Thymus (tissue), 11 donors: ENCODE data around the gene ZNF785. TPM values are rescaled to one million over a fixed set of nuclear protein-coding genes. Genes with fewer than 3 reads are reported as not detected.

Experiments
- DNase-seq, 9 donors: peaks; one replicate each; pipeline ENCODE4 v3.0.0-alpha.2; 2013; ENCODE audit warnings: low spot score in 9 of 9, low read depth in 6 of 9, missing footprints in 1 of 9
- H3K27ac ChIP-seq, 2 donors: one replicate each; pipeline ENCODE4 v1.5.1; 2013; ENCODE audit warnings: control low read depth in 1 of 2, low read depth in 1 of 2, low read length in 1 of 2, mild to moderate bottlenecking in 1 of 2, moderate library complexity in 1 of 2
- H3K27me3 ChIP-seq, 2 donors: one replicate each; pipeline ENCODE4 v1.5.1; 2013; ENCODE audit warnings: low read length in 1 of 2; ENCODE audit not compliant: control insufficient read depth in 2 of 2, insufficient read depth in 1 of 2
- H3K36me3 ChIP-seq, 2 donors: one replicate each; pipeline ENCODE4 v1.5.1; 2013; ENCODE audit warnings: low read length in 1 of 2, mild to moderate bottlenecking in 1 of 2, moderate library complexity in 1 of 2; ENCODE audit not compliant: control insufficient read depth in 2 of 2, insufficient read depth in 2 of 2
- H3K4me1 ChIP-seq, 2 donors: one replicate each; pipeline ENCODE4 v1.5.1; 2013; ENCODE audit warnings: low read length in 2 of 2; ENCODE audit not compliant: control insufficient read depth in 2 of 2, insufficient read depth in 2 of 2
- H3K4me3 ChIP-seq, 2 donors: one replicate each; pipeline ENCODE4 v1.5.1; 2013; ENCODE audit warnings: low read length in 2 of 2, control low read depth in 1 of 2, mild to moderate bottlenecking in 1 of 2
- H3K9me3 ChIP-seq, 2 donors: one replicate each; pipeline ENCODE4 v1.5.1; 2013; ENCODE audit warnings: low read length in 1 of 2, mild to moderate bottlenecking in 1 of 2; ENCODE audit not compliant: control insufficient read depth in 2 of 2, insufficient read depth in 1 of 2
- WGBS: extraction: QIAGEN DNeasy Blood & Tissue Kit; methylation state at CpG from one replicate; pipeline ENCODE4 v1.1.7; 2013; 5-methylcytosine and 5-hydroxymethylcytosine counted together
- polyA plus RNA-seq: library from polyadenylated mRNA; stranded (reverse); fragments of 200-250 nt; gene quantifications from one replicate; pipeline ENCODE4 v1.2.3, GENCODE V29; 2013
- total RNA-seq: library from RNA; stranded (reverse); fragments of 120-200 nt; gene quantifications from one replicate; pipeline ENCODE4 v1.2.4, GENCODE V29; 2013
- donor health status: healthy.

Gene ZNF785
- total and polyA plus RNA-seq, 2 donors = 5.0 to 7.8 TPM

DNA sequence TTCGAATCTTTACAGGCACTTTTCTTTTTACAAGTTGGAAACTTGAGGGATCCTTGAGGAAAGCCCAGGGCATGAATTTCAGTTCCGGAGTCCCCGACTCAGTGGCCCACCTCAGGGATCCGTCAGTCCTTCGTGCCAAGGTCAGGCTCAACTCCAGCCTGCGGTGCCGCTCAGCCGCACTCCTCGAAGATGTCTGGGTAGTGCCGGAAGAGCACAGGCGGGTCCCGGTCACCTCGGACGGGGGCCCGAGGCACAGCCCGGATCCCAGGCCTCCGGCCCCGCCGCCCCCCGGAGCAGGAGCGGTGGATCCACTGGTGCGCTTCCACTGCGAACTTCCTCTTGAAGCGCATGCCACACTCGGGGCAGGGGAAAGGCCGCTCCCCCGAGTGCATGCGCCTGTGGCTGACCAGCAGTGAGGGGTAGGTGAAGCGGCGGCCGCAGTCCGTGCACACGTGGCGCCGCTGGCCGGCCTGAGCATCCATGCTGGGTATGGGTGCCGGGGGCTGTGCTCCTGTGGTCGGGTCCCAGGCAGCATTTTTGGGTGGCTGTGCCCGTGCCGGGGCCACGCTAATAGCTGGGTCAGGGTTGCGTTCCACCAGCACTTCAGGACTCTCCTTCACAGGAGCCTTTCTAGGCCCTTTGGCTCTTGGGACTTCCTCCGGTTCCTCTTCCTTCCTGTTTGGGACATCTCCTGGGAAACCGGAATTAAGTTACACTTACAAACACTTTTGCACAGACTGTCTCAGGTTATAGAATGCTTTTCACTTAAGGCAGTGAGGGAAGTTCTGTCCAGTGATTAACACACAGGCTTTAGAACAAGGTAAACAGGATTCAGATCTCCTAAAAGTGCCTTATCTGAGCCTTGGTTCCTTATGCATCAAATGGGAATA is 15.5 kb downstream of the ZNF785 start:
- peak overlapping the region; percentile 4 to 25 for H3K27ac ChIP-seq
- H3K27me3 ChIP-seq = no peaks in the 10 kb centered on the region
- H3K4me3 ChIP-seq = no peak overlapping the region
- H3K9me3 ChIP-seq = no peaks in the 10 kb centered on the region
- DNase-seq = peak in 1 of 9 donors; percentile 19
- 96% methylated on average over 44 of the region's 44 CpGs for WGBS
- peaks cover 0 to 4% of the 10 kb centered on the region in 2 donors for H3K36me3 ChIP-seq
- H3K4me1 ChIP-seq = peaks cover 30 to 73% of the 10 kb centered on the region in 2 donors

DNA sequence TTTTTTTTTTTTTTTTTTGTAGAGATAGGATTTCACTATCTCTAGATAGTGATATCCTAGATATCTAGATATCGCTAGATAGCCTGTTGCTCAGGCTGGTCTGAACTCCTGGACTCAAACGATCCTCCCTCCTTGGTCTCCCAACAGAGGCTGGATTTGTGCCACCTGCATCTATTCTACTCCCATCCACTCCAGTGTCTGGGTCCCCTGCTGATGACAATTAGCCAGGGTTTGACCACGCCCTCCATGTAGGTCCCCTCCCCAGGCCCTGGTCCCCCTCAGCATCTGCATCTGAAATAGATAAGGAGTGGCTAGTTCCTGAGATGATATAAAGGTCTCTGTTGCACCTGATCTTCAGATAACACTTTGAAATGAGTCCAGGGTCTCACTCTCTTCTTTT is 16.2 kb downstream of the ZNF785 start:
- Histone ChIP-seq H3K9me3 (no peaks in the 10 kb centered on the region), H3K27ac (peak overlapping the region; percentile 93 to 98), H3K4me3 (no peak overlapping the region), H3K4me1 (peaks cover 30 to 73% of the 10 kb centered on the region in 2 donors), H3K27me3 (no peaks in the 10 kb centered on the region), H3K36me3 (peaks cover 0 to 4% of the 10 kb centered on the region in 2 donors)
- no peak for DNase-seq
- 96% methylated on average over 3 of the region's 3 CpGs for WGBS

DNA sequence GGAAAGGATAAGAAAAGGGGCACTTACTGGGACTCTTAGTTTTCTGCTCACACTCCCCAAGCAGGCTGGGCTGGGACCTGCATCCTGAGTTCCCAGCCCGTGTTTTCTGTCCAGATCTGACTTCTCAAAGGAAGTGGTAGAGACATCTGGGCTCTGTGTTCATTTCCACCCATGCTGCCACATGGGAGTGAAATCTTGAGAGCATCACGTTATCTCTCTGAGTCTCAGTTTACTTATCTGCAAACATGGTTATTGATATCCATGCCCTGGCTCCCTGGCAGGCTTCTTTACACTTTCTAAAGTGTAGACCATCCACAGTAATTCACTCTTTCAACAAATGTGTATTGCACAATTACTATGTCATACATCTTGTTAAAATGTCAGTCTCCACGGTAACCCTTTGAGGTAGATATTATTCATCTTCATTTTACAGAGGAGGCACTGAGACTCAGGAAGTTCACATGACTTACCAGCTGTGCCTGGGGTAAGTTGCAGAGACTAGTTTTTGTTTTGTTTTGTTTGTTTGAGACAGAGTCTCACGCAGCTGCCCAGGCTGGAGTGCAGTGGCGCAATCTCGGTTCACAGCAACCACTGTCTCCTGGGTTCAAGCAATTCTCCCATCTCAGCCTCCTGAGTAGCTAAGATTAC is 17.4 kb downstream of the ZNF785 start:
- peak in 6 of 9 donors; percentile 72 to 91 (median 78) for DNase-seq
- Histone ChIP-seq H3K36me3 (peaks cover 0 to 4% of the 10 kb centered on the region in 2 donors), H3K27ac (peak overlapping the region; percentile 93 to 98), H3K9me3 (no peaks in the 10 kb centered on the region), H3K4me3 (peak overlapping the region in 1 of 2 donors; percentile 16), H3K4me1 (peaks cover 28 to 69% of the 10 kb centered on the region in 2 donors), H3K27me3 (no peaks in the 10 kb centered on the region)
- 8% methylated on average over 6 of the region's 6 CpGs for WGBS

DNA sequence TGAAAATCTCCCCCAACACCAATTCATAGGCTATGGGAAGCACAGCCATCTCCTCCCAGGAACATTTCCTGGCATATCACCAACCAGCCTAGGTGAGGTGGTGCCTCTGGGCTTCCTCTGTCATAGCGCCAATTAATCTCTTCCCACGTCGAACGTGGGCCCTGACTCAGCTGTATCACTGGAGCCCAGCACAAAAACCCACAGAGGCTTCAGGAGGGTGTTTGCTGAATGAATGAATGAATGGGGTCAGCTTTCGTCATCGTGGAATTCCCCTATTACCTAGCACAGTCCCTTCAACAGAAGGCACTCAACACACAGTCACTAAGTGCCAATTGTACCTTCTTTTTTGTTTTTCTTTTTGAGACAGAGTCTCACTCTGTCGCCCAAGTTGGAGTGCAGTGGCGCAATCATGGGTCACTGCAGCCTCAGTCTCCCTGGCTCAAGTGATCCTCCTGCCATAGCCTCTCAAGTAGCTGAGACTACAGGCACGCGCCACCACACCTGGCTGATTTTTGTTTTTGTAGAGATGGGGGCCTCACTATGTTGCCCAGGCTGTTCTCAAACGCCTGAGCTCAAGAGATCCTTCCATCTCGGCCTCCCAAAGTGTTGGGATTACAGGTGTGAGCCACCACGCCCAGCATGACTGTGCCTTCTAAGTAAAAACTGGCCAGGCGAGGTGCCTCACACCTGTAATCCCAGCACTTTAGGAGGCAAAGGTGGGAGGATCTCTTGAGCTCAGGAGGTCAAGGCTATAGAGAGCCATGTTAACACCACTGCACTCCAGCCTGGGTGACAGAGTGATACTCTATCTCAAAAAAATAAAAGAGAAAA is 18.1 kb downstream of the ZNF785 start:
- H3K4me1 ChIP-seq = peaks cover 27 to 62% of the 10 kb centered on the region in 2 donors
- no peak overlapping the region for H3K4me3 ChIP-seq
- no peaks in the 10 kb centered on the region for H3K27me3 ChIP-seq
- 87% methylated on average over 14 of the region's 14 CpGs for WGBS
- H3K36me3 ChIP-seq = peaks cover 0 to 4% of the 10 kb centered on the region in 2 donors
- DNase-seq = peak in 1 of 9 donors; percentile 23
- no peaks in the 10 kb centered on the region for H3K9me3 ChIP-seq
- H3K27ac ChIP-seq = peak overlapping the region; percentile 93 to 98

DNA sequence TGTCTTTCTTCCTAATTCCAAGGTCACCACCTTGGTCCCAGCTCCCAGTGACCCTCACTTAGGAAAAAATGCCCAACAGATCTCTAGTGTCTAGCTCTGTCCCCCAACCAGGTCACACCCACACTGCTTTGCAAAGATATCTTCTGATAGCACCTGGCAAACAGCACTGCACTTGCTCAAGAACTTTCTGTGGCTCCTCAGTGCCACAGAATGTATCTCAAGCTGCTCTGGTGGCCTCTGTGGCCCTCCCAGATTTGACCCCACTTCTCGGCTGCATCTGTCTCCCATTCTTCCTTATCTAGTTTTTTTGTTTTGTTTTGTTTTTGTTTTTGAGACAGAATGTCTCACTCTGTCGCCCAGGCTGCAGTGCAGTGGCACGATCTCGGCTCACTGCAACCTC is 19.0 kb downstream of the ZNF785 start:
- no peaks in the 10 kb centered on the region for H3K9me3 ChIP-seq
- H3K27ac ChIP-seq = no peak overlapping the region
- H3K4me1 ChIP-seq = peaks cover 28 to 60% of the 10 kb centered on the region in 2 donors
- no peak overlapping the region for H3K4me3 ChIP-seq
- peaks cover 0 to 4% of the 10 kb centered on the region in 2 donors for H3K36me3 ChIP-seq
- WGBS = 98% methylated on average over 4 of the region's 4 CpGs
- no peak for DNase-seq
- H3K27me3 ChIP-seq = peaks cover 0 to under 1% of the 10 kb centered on the region in 2 donors

DNA sequence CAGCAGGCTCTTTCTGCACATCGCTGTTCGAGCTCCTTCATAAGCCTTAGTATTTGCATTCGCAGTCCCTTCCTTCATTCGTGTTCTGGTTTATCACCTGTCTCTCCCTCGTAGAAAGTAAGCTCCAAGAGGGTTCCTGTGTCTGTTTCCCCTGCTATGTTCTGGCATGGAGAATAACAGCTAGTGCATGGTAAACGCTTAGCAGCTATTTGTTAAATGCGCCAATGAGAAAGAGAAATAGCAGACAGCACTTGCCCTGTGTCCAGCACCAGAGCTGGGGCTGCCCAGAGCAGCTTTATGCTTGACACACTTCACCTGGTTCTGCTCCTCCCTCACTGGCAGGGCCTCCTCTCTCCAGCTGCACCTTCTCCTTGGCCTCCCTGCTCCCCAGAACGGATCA is 19.5 kb downstream of the ZNF785 start:
- Histone ChIP-seq H3K36me3 (peaks cover 0 to 4% of the 10 kb centered on the region in 2 donors), H3K27ac (no peak overlapping the region), H3K27me3 (peaks cover 0 to 6% of the 10 kb centered on the region in 2 donors), H3K9me3 (no peaks in the 10 kb centered on the region), H3K4me3 (no peak overlapping the region), H3K4me1 (peaks cover 33 to 64% of the 10 kb centered on the region in 2 donors)
- DNase-seq = no peak
- WGBS = 90% methylated on average over 8 of the region's 8 CpGs

DNA sequence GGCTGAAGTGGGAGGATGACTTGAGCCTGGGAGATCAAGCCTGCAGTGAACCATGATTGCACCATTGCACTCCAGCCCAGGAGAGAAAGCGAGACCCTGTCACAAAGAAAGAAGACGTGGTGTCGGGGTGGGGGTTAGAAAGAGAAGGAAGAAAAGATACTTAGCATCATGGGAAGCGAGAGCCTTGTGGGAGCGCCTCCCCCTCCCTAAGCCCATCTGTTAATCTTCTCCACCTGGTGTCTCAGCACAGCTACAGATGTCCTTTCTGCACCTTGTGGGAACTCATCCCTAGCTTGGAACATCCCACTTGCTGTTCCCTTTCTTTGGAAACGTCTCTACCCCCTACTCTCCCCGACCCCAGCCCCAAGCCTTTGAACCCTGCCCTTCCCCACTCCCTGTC is 20.0 kb downstream of the ZNF785 start:
- H3K4me1 ChIP-seq = peaks cover 29 to 62% of the 10 kb centered on the region in 2 donors
- no peak overlapping the region for H3K27ac ChIP-seq
- no peak for DNase-seq
- no peak overlapping the region for H3K4me3 ChIP-seq
- peaks cover 0 to 7% of the 10 kb centered on the region in 2 donors for H3K27me3 ChIP-seq
- 85% methylated on average over 7 of the region's 7 CpGs for WGBS
- H3K9me3 ChIP-seq = no peaks in the 10 kb centered on the region
- peaks cover 0 to 4% of the 10 kb centered on the region in 2 donors for H3K36me3 ChIP-seq

DNA sequence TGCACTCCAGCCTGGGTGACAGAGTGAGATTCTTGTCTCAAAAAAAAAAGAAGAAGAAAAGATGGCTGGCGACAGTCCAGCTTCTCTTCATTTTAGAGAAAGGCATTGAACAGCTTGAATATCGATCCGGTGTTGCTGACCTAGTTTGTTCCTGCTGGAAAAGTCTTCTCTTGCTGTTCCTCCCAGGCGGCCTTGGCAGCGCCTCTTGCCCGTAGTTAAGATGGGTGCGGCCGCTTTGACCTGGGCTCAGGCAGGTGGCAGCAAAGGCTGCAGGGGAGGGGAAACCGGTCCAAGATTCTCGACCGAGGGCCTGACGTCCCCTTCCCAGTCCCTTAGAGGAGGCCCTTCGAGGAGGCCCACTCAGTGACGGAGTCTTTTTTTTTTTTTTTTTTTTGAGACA is 23.5 kb downstream of the ZNF785 start:
- peaks cover 12 to 41% of the 10 kb centered on the region in 2 donors for H3K4me1 ChIP-seq

More for the DNA sequence above, 23.5 kb downstream of the ZNF785 start:
- Histone ChIP-seq H3K27me3 (peaks cover 0 to 9% of the 10 kb centered on the region in 2 donors), H3K9me3 (peaks cover 0 to 5% of the 10 kb centered on the region in 2 donors), H3K4me3 (no peak overlapping the region), H3K27ac (no peak overlapping the region), H3K36me3 (no peaks in the 10 kb centered on the region)
- DNase-seq = no peak
- 97% methylated on average over 14 of the region's 14 CpGs for WGBS
